WTC11 (cell line): ENCODE data around the gene GTSE1. TPM values are rescaled to one million over a fixed set of nuclear protein-coding genes. Genes with fewer than 3 reads are reported as not detected.

Experiments used
- ATAC-seq: fragments of 200-7000 bp; cut with Tn5 transposase; 2 replicates; pipeline ENCODE4 v1.10.0; 2021; ENCODE audit warnings: mild to moderate bottlenecking, moderate library complexity
- CTCF ChIA-PET: fragments of 300-600 bp; sonication (Branson Sonifier 250); formaldehyde crosslinking; loops from one replicate; lab custom pipeline; 2021; ENCODE audit warnings: antibody characterized with exemption; lab: Charles Lee
- POLR2A ChIA-PET: fragments of 350-600 bp; sonication (Branson Sonifier 250); formaldehyde crosslinking; loops from one replicate; lab custom pipeline; 2021; ENCODE audit warnings: antibody characterized with exemption; lab: Charles Lee
- DNase-seq: peaks from one replicate; pipeline ENCODE4 v3.0.0; 2021; ENCODE audit warnings: low spot score
- H3K27ac Mint-ChIP-seq: 2 replicates; pipeline ENCODE4 v1.8.0; 2021; ENCODE audit warnings: mixed read lengths
- H3K27me3 Mint-ChIP-seq: 2 replicates; pipeline ENCODE4 v1.8.0; 2021; ENCODE audit warnings: low read depth, mild to moderate bottlenecking, moderate library complexity, mixed read lengths
- H3K36me3 Mint-ChIP-seq: 2 replicates; pipeline ENCODE4 v1.8.0; 2021; ENCODE audit warnings: mixed read lengths
- H3K4me1 Mint-ChIP-seq: 2 replicates; pipeline ENCODE4 v1.8.0; 2022; ENCODE audit warnings: mixed read lengths
- H3K4me3 Mint-ChIP-seq: 2 replicates; pipeline ENCODE4 v1.8.0; 2021; ENCODE audit warnings: mild to moderate bottlenecking, moderate library complexity, mixed read lengths
- H3K9me3 Mint-ChIP-seq: 2 replicates; pipeline ENCODE4 v1.8.0; 2021; ENCODE audit warnings: mixed read lengths
- ATF1 ChIP-seq: sonication (generic); formaldehyde crosslinking; IDR thresholded peaks from 2 replicates; pipeline ENCODE4 v1.8.1; 2023; ENCODE audit warnings: mild to moderate bottlenecking, moderate library complexity, missing genetic modification reagents
- CBFB ChIP-seq: sonication (generic); formaldehyde crosslinking; IDR thresholded peaks from 2 replicates; pipeline ENCODE4 v1.8.1; 2022; ENCODE audit warnings: mild to moderate bottlenecking, low read depth, missing genetic modification reagents
- CDX4 ChIP-seq: fragments of 250-450 bp; sonication (Bioruptor Pico); IDR thresholded peaks from 2 replicates; pipeline ENCODE4 v1.9.0; 2021; ENCODE audit warnings: moderate library complexity, mild to moderate bottlenecking, inconsistent platforms, borderline replicate concordance
- CREB1 ChIP-seq: sonication (generic); formaldehyde crosslinking; IDR thresholded peaks from 2 replicates; pipeline ENCODE4 v1.8.0; 2023; ENCODE audit warnings: mild to moderate bottlenecking, missing genetic modification reagents
- FOXK1 ChIP-seq: sonication (generic); formaldehyde crosslinking; IDR thresholded peaks from 2 replicates; pipeline ENCODE4 v1.8.0; 2022; ENCODE audit warnings: mild to moderate bottlenecking, moderate library complexity, missing genetic modification reagents
- HMGA2 ChIP-seq: fragments of 250-450 bp; sonication (Bioruptor Pico); IDR thresholded peaks from 2 replicates; pipeline ENCODE4 v1.4.0; 2021; ENCODE audit warnings: mild to moderate bottlenecking, moderate library complexity
- MYBL2 ChIP-seq: sonication (generic); formaldehyde crosslinking; IDR thresholded peaks from 2 replicates; pipeline ENCODE4 v1.8.1; 2023; ENCODE audit warnings: mild to moderate bottlenecking, moderate library complexity, missing genetic modification reagents
- NR1H2 ChIP-seq: sonication (generic); formaldehyde crosslinking; IDR thresholded peaks from 2 replicates; pipeline ENCODE4 v1.9.0; 2021; ENCODE audit warnings: mild to moderate bottlenecking, moderate library complexity, missing genetic modification reagents
- SMAD3 ChIP-seq: sonication (generic); formaldehyde crosslinking; IDR thresholded peaks from 2 replicates; pipeline ENCODE4 v1.8.0; 2022; ENCODE audit warnings: missing genetic modification reagents, mild to moderate bottlenecking, borderline replicate concordance
- SOX15 ChIP-seq: fragments of 250-450 bp; sonication (Bioruptor Pico); IDR thresholded peaks from 2 replicates; pipeline ENCODE4 v1.9.0; 2021; ENCODE audit warnings: mild to moderate bottlenecking
- SP1 ChIP-seq: sonication (generic); formaldehyde crosslinking; conservative IDR thresholded peaks from 2 replicates; pipeline ENCODE4 v1.8.1; 2022; ENCODE audit warnings: missing genetic modification reagents
- USF1 ChIP-seq: sonication (generic); formaldehyde crosslinking; IDR thresholded peaks from 2 replicates; pipeline ENCODE4 v1.8.0; 2022; ENCODE audit warnings: mild to moderate bottlenecking, missing genetic modification reagents
- ZNF263 ChIP-seq: sonication (generic); formaldehyde crosslinking; IDR thresholded peaks from 2 replicates; pipeline ENCODE4 v1.8.1; 2022; ENCODE audit warnings: low read depth, mild to moderate bottlenecking, moderate library complexity, missing genetic modification reagents
- ZNF671 ChIP-seq: fragments of 250-450 bp; sonication (Bioruptor Pico); IDR thresholded peaks from 2 replicates; pipeline ENCODE4 v1.8.0; 2021; ENCODE audit warnings: mild to moderate bottlenecking
- total RNA-seq: library from RNA; stranded (reverse); gene quantifications from 3 replicates; pipeline ENCODE4 v1.2.3, GENCODE V29; 2021
- TF ChIP-seq, protein P1 (sequence below): sonication (generic); formaldehyde crosslinking; conservative IDR thresholded peaks from 2 replicates; pipeline ENCODE4 v1.8.1; 2023; ENCODE audit warnings: mild to moderate bottlenecking, low read depth, missing genetic modification reagents, moderate library complexity
- TF ChIP-seq, protein P2 (sequence below): sonication (generic); formaldehyde crosslinking; IDR thresholded peaks from 2 replicates; pipeline ENCODE4 v1.8.0; 2023; ENCODE audit warnings: missing genetic modification reagents
- TF ChIP-seq, protein P3 (sequence below): sonication (generic); formaldehyde crosslinking; IDR thresholded peaks from 2 replicates; pipeline ENCODE4 v1.8.0; 2023; ENCODE audit warnings: mild to moderate bottlenecking, missing genetic modification reagents
- TF ChIP-seq, protein P4 (sequence below): fragments of 250-450 bp; sonication (Bioruptor Pico); conservative IDR thresholded peaks from 2 replicates; pipeline ENCODE4 v1.9.0; 2021; ENCODE audit warnings: mild to moderate bottlenecking
- TF ChIP-seq, protein P5 (sequence below): sonication (generic); formaldehyde crosslinking; IDR thresholded peaks from 2 replicates; pipeline ENCODE4 v1.8.1; 2023; ENCODE audit warnings: mild to moderate bottlenecking, missing genetic modification reagents
- TF ChIP-seq, protein P6 (sequence below): sonication (generic); formaldehyde crosslinking; IDR thresholded peaks from 2 replicates; pipeline ENCODE4 v1.8.1; 2022; ENCODE audit warnings: low read depth, mild to moderate bottlenecking, moderate library complexity, missing genetic modification reagents, borderline replicate concordance
- TF ChIP-seq, protein P7 (sequence below): sonication (generic); formaldehyde crosslinking; IDR thresholded peaks from 2 replicates; pipeline ENCODE4 v1.8.0; 2022; ENCODE audit warnings: mild to moderate bottlenecking, missing genetic modification reagents

GTSE1 gene
- total RNA-seq, 1 experiment from 2014 or later: 56.1 TPM

DNA sequence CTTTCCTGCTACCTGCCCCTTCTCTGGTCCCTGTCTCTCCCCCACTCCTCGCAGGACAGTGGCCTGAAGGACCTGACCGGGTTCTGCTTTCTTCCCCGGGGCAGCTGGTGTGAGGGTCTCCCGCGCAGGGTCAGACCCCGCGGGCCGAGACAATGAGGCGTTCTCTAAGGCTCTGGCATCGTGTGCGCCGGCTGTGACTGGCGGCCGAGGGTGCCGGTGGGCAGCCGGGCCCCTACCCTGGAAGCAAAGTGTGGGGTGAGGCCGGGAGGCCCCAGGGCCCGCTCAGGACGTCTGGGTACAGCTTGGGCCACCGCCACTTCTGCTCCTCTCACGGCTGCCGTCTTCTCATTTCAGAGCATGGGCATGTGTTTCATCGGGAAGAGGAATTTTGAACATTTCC is 55.1 kb downstream of the GTSE1 start:
- POLR2A ChIA-PET: no interaction called here
- H3K27ac Mint-ChIP-seq: no peak overlapping the region
- no peak for DNase-seq

DNA sequence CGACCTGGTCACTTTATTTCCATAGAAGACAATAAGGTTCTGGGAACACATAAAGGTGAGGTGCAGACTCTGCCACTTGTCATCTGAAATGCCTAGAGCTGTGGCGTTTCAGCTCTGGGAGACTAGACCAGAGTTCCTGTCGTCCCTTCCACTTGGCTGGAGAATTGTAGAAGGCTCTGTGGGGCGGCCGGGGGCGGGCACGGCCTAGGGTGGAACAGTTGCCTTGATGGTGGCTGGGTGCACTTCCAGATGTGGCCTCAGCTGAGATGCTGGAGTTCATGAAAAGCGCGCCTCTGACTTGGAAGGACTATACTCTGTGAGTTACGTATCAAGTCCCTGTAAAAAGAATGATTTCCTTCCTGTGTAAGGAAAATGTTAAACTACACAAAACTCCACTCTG is 55.6 kb downstream of the GTSE1 start:
- no peak for DNase-seq
- Mint-ChIP-seq H3K36me3 (peaks cover 57% of the 10 kb centered on the region), H3K4me1 (no peaks in the 10 kb centered on the region), H3K27ac (no peak overlapping the region), H3K27me3 (no peaks in the 10 kb centered on the region), H3K9me3 (no peaks in the 10 kb centered on the region), H3K4me3 (no peak overlapping the region)
- ChIA-PET CTCF (interaction anchor here (1.4 to 3.1 kb wide), 2 partner anchors 15 to 191 kb away, joined by 4 to 15 read pairs; no protein-coding TSS in a partner anchor), POLR2A (no interaction called here)
- no peak for ATAC-seq
- TF ChIP-seq MYBL2 (CRISPR knock-in tag) (no peak), ZNF263 (no peak), SP1 (CRISPR knock-in tag) (no peak), CDX4 (no peak), USF1 (CRISPR knock-in tag) (no peak)
- TF ChIP-seq, protein P1, sequence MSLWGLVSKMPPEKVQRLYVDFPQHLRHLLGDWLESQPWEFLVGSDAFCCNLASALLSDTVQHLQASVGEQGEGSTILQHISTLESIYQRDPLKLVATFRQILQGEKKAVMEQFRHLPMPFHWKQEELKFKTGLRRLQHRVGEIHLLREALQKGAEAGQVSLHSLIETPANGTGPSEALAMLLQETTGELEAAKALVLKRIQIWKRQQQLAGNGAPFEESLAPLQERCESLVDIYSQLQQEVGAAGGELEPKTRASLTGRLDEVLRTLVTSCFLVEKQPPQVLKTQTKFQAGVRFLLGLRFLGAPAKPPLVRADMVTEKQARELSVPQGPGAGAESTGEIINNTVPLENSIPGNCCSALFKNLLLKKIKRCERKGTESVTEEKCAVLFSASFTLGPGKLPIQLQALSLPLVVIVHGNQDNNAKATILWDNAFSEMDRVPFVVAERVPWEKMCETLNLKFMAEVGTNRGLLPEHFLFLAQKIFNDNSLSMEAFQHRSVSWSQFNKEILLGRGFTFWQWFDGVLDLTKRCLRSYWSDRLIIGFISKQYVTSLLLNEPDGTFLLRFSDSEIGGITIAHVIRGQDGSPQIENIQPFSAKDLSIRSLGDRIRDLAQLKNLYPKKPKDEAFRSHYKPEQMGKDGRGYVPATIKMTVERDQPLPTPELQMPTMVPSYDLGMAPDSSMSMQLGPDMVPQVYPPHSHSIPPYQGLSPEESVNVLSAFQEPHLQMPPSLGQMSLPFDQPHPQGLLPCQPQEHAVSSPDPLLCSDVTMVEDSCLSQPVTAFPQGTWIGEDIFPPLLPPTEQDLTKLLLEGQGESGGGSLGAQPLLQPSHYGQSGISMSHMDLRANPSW (CRISPR knock-in tag): no peak
- TF ChIP-seq, protein P2, sequence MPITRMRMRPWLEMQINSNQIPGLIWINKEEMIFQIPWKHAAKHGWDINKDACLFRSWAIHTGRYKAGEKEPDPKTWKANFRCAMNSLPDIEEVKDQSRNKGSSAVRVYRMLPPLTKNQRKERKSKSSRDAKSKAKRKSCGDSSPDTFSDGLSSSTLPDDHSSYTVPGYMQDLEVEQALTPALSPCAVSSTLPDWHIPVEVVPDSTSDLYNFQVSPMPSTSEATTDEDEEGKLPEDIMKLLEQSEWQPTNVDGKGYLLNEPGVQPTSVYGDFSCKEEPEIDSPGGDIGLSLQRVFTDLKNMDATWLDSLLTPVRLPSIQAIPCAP: no peak

More for the DNA sequence above, 55.1 kb downstream of the GTSE1 start:
- no peaks in the 10 kb centered on the region for H3K27me3 Mint-ChIP-seq
- no peak for ATAC-seq
- TF ChIP-seq, protein P3, sequence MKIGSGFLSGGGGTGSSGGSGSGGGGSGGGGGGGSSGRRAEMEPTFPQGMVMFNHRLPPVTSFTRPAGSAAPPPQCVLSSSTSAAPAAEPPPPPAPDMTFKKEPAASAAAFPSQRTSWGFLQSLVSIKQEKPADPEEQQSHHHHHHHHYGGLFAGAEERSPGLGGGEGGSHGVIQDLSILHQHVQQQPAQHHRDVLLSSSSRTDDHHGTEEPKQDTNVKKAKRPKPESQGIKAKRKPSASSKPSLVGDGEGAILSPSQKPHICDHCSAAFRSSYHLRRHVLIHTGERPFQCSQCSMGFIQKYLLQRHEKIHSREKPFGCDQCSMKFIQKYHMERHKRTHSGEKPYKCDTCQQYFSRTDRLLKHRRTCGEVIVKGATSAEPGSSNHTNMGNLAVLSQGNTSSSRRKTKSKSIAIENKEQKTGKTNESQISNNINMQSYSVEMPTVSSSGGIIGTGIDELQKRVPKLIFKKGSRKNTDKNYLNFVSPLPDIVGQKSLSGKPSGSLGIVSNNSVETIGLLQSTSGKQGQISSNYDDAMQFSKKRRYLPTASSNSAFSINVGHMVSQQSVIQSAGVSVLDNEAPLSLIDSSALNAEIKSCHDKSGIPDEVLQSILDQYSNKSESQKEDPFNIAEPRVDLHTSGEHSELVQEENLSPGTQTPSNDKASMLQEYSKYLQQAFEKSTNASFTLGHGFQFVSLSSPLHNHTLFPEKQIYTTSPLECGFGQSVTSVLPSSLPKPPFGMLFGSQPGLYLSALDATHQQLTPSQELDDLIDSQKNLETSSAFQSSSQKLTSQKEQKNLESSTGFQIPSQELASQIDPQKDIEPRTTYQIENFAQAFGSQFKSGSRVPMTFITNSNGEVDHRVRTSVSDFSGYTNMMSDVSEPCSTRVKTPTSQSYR (CRISPR knock-in tag): no peak
- TF ChIP-seq ATF1 (CRISPR knock-in tag) (no peak), CREB1 (CRISPR knock-in tag) (no peak), FOXK1 (CRISPR knock-in tag) (no peak), SP1 (CRISPR knock-in tag) (no peak), ZNF263 (no peak), ZNF671 (CRISPR knock-in tag) (no peak), SOX15 (no peak), SMAD3 (no peak), HMGA2 (CRISPR knock-in tag) (no peak), CBFB (CRISPR knock-in tag) (no peak), NR1H2 (CRISPR knock-in tag) (no peak)
- TF ChIP-seq, protein P4, sequence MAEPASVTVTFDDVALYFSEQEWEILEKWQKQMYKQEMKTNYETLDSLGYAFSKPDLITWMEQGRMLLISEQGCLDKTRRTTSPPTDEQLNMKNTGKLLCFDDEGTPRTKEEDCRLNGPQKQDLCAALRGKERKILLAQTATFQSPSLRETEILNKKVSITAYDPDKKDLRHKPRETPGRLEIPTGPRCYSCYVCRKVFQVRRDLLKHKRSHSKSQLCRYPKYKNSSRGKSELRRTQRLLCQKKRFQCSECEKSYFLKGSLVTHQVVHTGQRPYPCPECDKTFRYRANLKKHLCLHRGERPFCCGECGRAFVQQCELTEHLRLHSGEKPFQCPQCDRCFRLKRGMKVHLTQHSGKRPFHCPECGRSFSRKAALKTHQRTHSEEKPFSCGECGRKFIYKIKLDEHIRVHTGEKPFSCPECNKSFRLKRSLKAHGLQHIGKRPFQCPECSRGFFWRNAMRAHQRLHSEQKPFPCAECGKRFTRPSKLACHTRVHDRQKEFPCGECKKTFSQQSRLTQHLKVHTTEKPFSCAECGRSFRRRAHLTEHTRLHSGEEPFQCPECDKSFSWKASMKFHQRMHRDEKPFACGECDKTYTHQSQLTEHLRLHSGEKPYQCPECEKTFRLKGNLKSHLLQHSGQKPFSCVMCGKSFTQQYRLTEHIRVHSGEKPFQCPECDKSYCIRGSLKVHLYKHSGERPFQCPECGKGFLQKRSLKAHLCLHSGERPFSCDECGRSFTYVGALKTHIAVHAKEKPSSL (CRISPR knock-in tag): no peak
- TF ChIP-seq, protein P5, sequence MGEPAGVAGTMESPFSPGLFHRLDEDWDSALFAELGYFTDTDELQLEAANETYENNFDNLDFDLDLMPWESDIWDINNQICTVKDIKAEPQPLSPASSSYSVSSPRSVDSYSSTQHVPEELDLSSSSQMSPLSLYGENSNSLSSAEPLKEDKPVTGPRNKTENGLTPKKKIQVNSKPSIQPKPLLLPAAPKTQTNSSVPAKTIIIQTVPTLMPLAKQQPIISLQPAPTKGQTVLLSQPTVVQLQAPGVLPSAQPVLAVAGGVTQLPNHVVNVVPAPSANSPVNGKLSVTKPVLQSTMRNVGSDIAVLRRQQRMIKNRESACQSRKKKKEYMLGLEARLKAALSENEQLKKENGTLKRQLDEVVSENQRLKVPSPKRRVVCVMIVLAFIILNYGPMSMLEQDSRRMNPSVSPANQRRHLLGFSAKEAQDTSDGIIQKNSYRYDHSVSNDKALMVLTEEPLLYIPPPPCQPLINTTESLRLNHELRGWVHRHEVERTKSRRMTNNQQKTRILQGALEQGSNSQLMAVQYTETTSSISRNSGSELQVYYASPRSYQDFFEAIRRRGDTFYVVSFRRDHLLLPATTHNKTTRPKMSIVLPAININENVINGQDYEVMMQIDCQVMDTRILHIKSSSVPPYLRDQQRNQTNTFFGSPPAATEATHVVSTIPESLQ (CRISPR knock-in tag): no peak
- TF ChIP-seq, protein P6, sequence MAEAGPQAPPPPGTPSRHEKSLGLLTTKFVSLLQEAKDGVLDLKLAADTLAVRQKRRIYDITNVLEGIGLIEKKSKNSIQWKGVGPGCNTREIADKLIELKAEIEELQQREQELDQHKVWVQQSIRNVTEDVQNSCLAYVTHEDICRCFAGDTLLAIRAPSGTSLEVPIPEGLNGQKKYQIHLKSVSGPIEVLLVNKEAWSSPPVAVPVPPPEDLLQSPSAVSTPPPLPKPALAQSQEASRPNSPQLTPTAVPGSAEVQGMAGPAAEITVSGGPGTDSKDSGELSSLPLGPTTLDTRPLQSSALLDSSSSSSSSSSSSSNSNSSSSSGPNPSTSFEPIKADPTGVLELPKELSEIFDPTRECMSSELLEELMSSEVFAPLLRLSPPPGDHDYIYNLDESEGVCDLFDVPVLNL (CRISPR knock-in tag): no peak
- TF ChIP-seq, protein P7, sequence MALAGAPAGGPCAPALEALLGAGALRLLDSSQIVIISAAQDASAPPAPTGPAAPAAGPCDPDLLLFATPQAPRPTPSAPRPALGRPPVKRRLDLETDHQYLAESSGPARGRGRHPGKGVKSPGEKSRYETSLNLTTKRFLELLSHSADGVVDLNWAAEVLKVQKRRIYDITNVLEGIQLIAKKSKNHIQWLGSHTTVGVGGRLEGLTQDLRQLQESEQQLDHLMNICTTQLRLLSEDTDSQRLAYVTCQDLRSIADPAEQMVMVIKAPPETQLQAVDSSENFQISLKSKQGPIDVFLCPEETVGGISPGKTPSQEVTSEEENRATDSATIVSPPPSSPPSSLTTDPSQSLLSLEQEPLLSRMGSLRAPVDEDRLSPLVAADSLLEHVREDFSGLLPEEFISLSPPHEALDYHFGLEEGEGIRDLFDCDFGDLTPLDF: no peak
- peaks cover 60% of the 10 kb centered on the region for H3K36me3 Mint-ChIP-seq
- no peak overlapping the region for H3K4me3 Mint-ChIP-seq
- no peaks in the 10 kb centered on the region for H3K9me3 Mint-ChIP-seq
- CTCF ChIA-PET: interaction anchor here (3.1 kb wide), 1 partner anchor 16 kb away, joined by 15 read pairs; no protein-coding TSS in a partner anchor
- H3K4me1 Mint-ChIP-seq: no peaks in the 10 kb centered on the region
